Heart left ventricle (tissue), 16 donors: Measurements from ENCODE around the gene NELL1. TPM values are rescaled to one million over a fixed set of nuclear protein-coding genes. Genes with fewer than 3 reads are reported as not detected.

ENCODE experiments used
- ATAC-seq, 4 donors: fragments of 200-7000 bp; cut with Tn5 transposase; one replicate each; pipeline ENCODE4 v1.9.1; 2020 to 2022; ENCODE audit warnings: moderate library complexity in 4 of 4, mild to moderate bottlenecking in 3 of 4, moderate number of reproducible peaks in 1 of 4
- DNase-seq, 5 donors: peaks; one replicate each; pipeline ENCODE4 v3.0.0-alpha.2; 2020
- H3K27ac ChIP-seq, 12 donors: fragments of 200-600 bp; sonication (generic) in 4 of 12; one replicate each; pipeline versions ENCODE4 v1.5.0 to v1.8.0; 2016 to 2022; ENCODE audit warnings: mild to moderate bottlenecking in 2 of 12
- H3K27me3 ChIP-seq, 9 donors: fragments of 200-600 bp; sonication (generic) in 2 of 9; one replicate each; pipeline versions ENCODE4 v1.5.1 to v1.8.0; 2016 to 2022; ENCODE audit warnings: mild to moderate bottlenecking in 3 of 9
- H3K36me3 ChIP-seq, 9 donors: fragments of 200-600 bp; sonication (generic) in 2 of 9; one replicate each; pipeline versions ENCODE4 v1.5.0 to v1.8.0; 2018 to 2022; ENCODE audit warnings: mild to moderate bottlenecking in 2 of 9
- H3K4me1 ChIP-seq, 12 donors: fragments of 200-600 bp; sonication (generic) in 4 of 12; one replicate each; pipeline versions ENCODE4 v1.5.0 to v1.8.0; 2016 to 2022; ENCODE audit warnings: mild to moderate bottlenecking in 3 of 12
- H3K4me3 ChIP-seq, 12 donors: fragments of 200-600 bp; sonication (generic) in 4 of 12; one replicate each; pipeline versions ENCODE4 v1.5.0 to v1.8.0; 2017 to 2022; ENCODE audit warnings: mild to moderate bottlenecking in 9 of 12, moderate library complexity in 4 of 12
- H3K9me3 ChIP-seq, 12 donors: fragments of 200-600 bp; sonication (generic) in 4 of 12; one replicate each; pipeline versions ENCODE4 v1.5.0 to v1.8.0; 2016 to 2022; ENCODE audit warnings: mild to moderate bottlenecking in 1 of 12
- CTCF ChIP-seq, 12 donors: fragments of 200-600 bp; sonication (generic) in 4 of 12; IDR thresholded peaks; one replicate each; pipeline versions ENCODE4 v1.5.0 to v1.8.0; 2018 to 2022; ENCODE audit warnings: antibody characterized with exemption in 12 of 12, mild to moderate bottlenecking in 5 of 12
- POLR2A ChIP-seq, 2 donors: fragments of 450-650 bp; IDR thresholded peaks; one replicate each; pipeline ENCODE4 v1.6.1; 2017; ENCODE audit warnings: antibody characterized with exemption in 2 of 2, mild to moderate bottlenecking in 2 of 2, moderate library complexity in 2 of 2
- WGBS, 4 donors: extraction: QIAGEN DNeasy Blood & Tissue Kit in 2 of 4; methylation state at CpG; one replicate each; pipeline versions ENCODE4 v1.1.5 to v1.1.7; 2013 to 2018; 5-methylcytosine and 5-hydroxymethylcytosine counted together
- intact Hi-C, 10 donors: fragments of 100-400 bp; cut with DNase I; formaldehyde crosslinking; loops; one replicate each; pipeline versions ENCODE4 v1.11.1 to v1.14.2; 2022
- polyA plus RNA-seq, 2 donors: library from polyadenylated mRNA; stranded (reverse); fragments of 200-250 nt; gene quantifications; one replicate each; pipeline ENCODE4 v1.2.3, GENCODE V29; 2013
- total RNA-seq, 9 donors: library from RNA; depleted of rRNA in 2 of 9; stranded (reverse); fragments of >200 nt in 2 of 9; fragmentation: NEBNext Ultra II Directional in 3 of 9; extraction: Animal tissue kit (Norgen Biotek cat#: 25700) in 3 of 9; gene quantifications; one replicate each; pipeline versions ENCODE4 v1.1.0 to v1.2.4, GENCODE V29; 2016 to 2023
- donor health status: ischemic (EF 13 %, LVEDD 7.1; RV severe dilation, severe dysfunction).
- donor health status: healthy with polysubstance abuse.
- donor health status: DM: no; HTN: yes; CAD: no.
- donor health status: DM: no; HTN: no; CAD: no.
- donor health status: ischemic (EF 25% LVEDD 6.9; RV normal size, moderate dysfunction).
- donor health status: ischemic (EF 25% LVEDD 5.7; RV mildly dilated, moderate dysfunction).
- donor health status: healthy.
- donor health status: DM: yes; HTN: yes; CAD: no.
- donor health status: ischemic (EF 35%, LVEDD 5.7; RV mildly dilated, moderate dysfunction).
- donor health status: nonischemic (EF 11% LVEDD 7.7; RV severe dilation, severe dysfunction).
- donor health status: DM: yes; HTN: yes; CAD: no.
- donor health status: PGD.
- donor health status: ischemic (EF 29% LVEDD 5.4; RV normal size, mild dysfunction).
- donor health status: nonischemic (EF 23%, LVEDD 6.1; RV moderate dilation, normal function).

Gene NELL1
- total and polyA plus RNA-seq, 11 donors: 1.6 TPM; not detected in 10

DNA sequence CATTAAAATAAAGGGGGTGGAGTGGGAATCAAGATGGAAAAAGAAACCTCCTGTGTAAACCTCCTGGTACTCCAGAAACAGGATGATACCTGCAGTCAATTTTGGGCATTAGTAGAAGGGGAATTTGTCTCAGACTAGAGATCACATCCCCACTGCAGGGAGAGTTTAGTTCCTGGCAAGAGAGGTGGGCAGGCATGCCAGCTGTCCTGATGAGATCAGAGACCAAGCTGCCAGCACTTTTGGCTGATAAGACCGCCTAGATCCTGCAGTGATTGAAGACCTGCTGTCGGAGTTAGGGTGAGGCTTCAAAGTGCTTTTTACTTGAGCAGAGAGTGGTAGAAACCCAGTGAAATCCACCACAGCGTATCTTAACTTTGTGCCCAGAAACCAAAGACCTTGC, 29.7 kb upstream of the NELL1 start:
- no peaks in the 10 kb centered on the region for H3K36me3 ChIP-seq
- intact Hi-C loops: loop anchor here in 6 of 10 donors (10.0 kb wide), 2 partner anchors 1495 to 1665 kb away; no protein-coding TSS in a partner anchor
- TF ChIP-seq CTCF (IDR thresholded peaks at IDR 0.05) (no peak), POLR2A (IDR thresholded peaks at IDR 0.05) (no peak)
- peaks cover 0 to 4% (median 0%) of the 10 kb centered on the region in 9 donors for H3K27me3 ChIP-seq
- no peaks in the 10 kb centered on the region for H3K4me1 ChIP-seq
- DNase-seq: no peak
- H3K9me3 ChIP-seq: peaks cover 0 to 5% (median 0%) of the 10 kb centered on the region in 12 donors
- H3K27ac ChIP-seq: no peak overlapping the region
- no peak overlapping the region for H3K4me3 ChIP-seq
- ATAC-seq: no peak
- 40 to 91% (median 42%) methylated on average over 1 to 3 of the region's 3 CpGs for WGBS, 4 donors

DNA sequence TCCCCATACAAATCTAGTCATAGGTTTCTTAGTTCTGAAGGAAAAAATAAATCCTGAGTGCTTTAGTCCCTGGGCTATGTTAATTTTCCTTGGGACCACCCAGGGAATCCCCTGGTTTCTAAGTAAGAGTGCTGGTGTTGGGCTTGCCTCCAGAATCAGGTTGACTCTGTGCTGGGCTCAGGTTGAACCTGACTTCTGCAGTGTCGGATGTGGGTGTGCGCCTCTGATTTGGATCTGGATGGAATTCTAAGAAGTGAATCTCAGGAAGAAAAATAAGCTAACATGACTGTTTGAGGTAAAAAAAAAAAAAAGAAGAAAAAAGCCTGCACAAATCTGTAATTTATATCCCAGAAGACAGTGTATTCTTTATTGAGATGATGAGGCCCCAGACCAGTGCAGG, 29.0 kb upstream of the NELL1 start:
- intact Hi-C loops: loop anchor here in 6 of 10 donors (10.0 kb wide), 2 partner anchors 1494 to 1664 kb away; no protein-coding TSS in a partner anchor
- Histone ChIP-seq H3K4me1 (no peaks in the 10 kb centered on the region), H3K4me3 (no peak overlapping the region), H3K27ac (no peak overlapping the region), H3K36me3 (no peaks in the 10 kb centered on the region), H3K27me3 (peaks cover 0 to 4% (median 0%) of the 10 kb centered on the region in 9 donors), H3K9me3 (peaks cover 0 to 5% (median 0%) of the 10 kb centered on the region in 12 donors)
- WGBS, 4 donors: 94 to 100% (median 95%) methylated on average over 2 of the region's 2 CpGs
- TF ChIP-seq POLR2A (IDR thresholded peaks at IDR 0.05): no peak
- no peak for TF ChIP-seq CTCF (IDR thresholded peaks at IDR 0.05)
- DNase-seq (no peak), ATAC-seq (no peak)

- H3K4me3 ChIP-seq: no peak overlapping the region
Observed at GRCh38 chr11:20644360-20644759, 25.0 kb upstream of the NELL1 start.

More at GRCh38 chr11:20644360-20644759, 25.0 kb upstream of the NELL1 start:
- intact Hi-C loops: loop anchor here in 6 of 10 donors (10.0 kb wide), 2 partner anchors 1490 to 1660 kb away; no protein-coding TSS in a partner anchor
- Histone ChIP-seq H3K4me1 (no peaks in the 10 kb centered on the region), H3K27ac (no peak overlapping the region), H3K9me3 (peaks cover 0 to 5% (median 0%) of the 10 kb centered on the region in 12 donors), H3K36me3 (no peaks in the 10 kb centered on the region), H3K27me3 (peaks cover 0 to 9% (median 0%) of the 10 kb centered on the region in 9 donors)
- WGBS, 4 donors: 73 to 89% (median 82%) methylated on average over 4 of the region's 4 CpGs
- DNase-seq: no peak
- no peak for ATAC-seq
- no peak for TF ChIP-seq CTCF (IDR thresholded peaks at IDR 0.05)
- no peak for TF ChIP-seq POLR2A (IDR thresholded peaks at IDR 0.05)
